HEK293 (cell line): ENCODE data around the gene ZNF311.

ENCODE experiments used
- SP2 ChIP-seq: fragments of 450-650 bp; formaldehyde crosslinking; IDR thresholded peaks from 2 replicates; pipeline ENCODE4 v1.5.1; 2016; ENCODE audit warnings: missing biosample characterization, missing genetic modification characterization
- ZBTB7A ChIP-seq: fragments of 450-650 bp; formaldehyde crosslinking; IDR thresholded peaks from 2 replicates; pipeline ENCODE4 v1.5.1; 2016; ENCODE audit warnings: low read depth, missing biosample characterization, missing genetic modification characterization

- TF ChIP-seq ZBTB7A (tag by site-specific recombination): no peak
- TF ChIP-seq SP2 (tag by site-specific recombination): no peak
These were observed 57.3 kb downstream of the ZNF311 start for GRCh38 chr6:28947831-28948270.
